Smooth muscle cell (in vitro differentiated cells): ENCODE results near the gene SNX32. TPM values are rescaled to one million over a fixed set of nuclear protein-coding genes. Genes with fewer than 3 reads are reported as not detected.

Experiments
- DNase-seq: peaks from one replicate; lab custom pipeline; 2025; ENCODE audit not compliant: unreplicated experiment; lab: John Stamatoyannopoulos, UW
- H2AFZ ChIP-seq: fragments of 200-600 bp; sonication (generic); 2 replicates; pipeline ENCODE4 v1.6.0; 2016; ENCODE audit warnings: antibody characterized with exemption, low read depth, mild to moderate bottlenecking
- H3F3A ChIP-seq: fragments of 200-600 bp; sonication (generic); 2 replicates; pipeline ENCODE4 v1.6.0; 2017; ENCODE audit warnings: antibody characterized with exemption, low read depth
- H3K27ac ChIP-seq: fragments of 200-600 bp; sonication (generic); 2 replicates; pipeline ENCODE4 v1.5.1; 2016; ENCODE audit warnings: low read depth, mild to moderate bottlenecking
- H3K27me3 ChIP-seq: fragments of 200-600 bp; sonication (generic); 2 replicates; pipeline ENCODE4 v1.6.1; 2016; ENCODE audit warnings: low read depth, mild to moderate bottlenecking
- H3K36me3 ChIP-seq: fragments of 200-600 bp; sonication (generic); 2 replicates; pipeline ENCODE4 v1.5.1; 2016; ENCODE audit warnings: low read depth
- H3K4me1 ChIP-seq: fragments of 200-600 bp; sonication (generic); 2 replicates; pipeline ENCODE4 v1.5.1; 2016; ENCODE audit warnings: low read depth
- H3K4me2 ChIP-seq: fragments of 200-600 bp; sonication (generic); 2 replicates; pipeline ENCODE4 v1.6.0; 2016; ENCODE audit warnings: mild to moderate bottlenecking
- H3K4me3 ChIP-seq: fragments of 200-600 bp; sonication (generic); 2 replicates; pipeline ENCODE4 v1.5.1; 2016; ENCODE audit warnings: mild to moderate bottlenecking
- H3K79me2 ChIP-seq: fragments of 200-600 bp; sonication (generic); 2 replicates; pipeline ENCODE4 v1.6.0; 2016; ENCODE audit warnings: low read depth, mild to moderate bottlenecking
- H3K9ac ChIP-seq: fragments of 200-600 bp; sonication (generic); 2 replicates; pipeline ENCODE4 v1.6.0; 2016; ENCODE audit warnings: low read depth
- H3K9me3 ChIP-seq: fragments of 200-600 bp; sonication (generic); replicated peaks from 2 replicates; pipeline ENCODE4 v1.5.1; 2016; ENCODE audit warnings: low read depth
- H4K20me1 ChIP-seq: fragments of 200-600 bp; sonication (generic); 2 replicates; pipeline ENCODE4 v1.6.0; 2016; ENCODE audit warnings: low read depth
- CTCF ChIP-seq: fragments of 200-600 bp; sonication (generic); IDR thresholded peaks from 2 replicates; pipeline ENCODE4 v1.5.1; 2017; ENCODE audit warnings: borderline replicate concordance, mild to moderate bottlenecking, antibody characterized with exemption; ENCODE audit not compliant: insufficient read depth, poor library complexity, severe bottlenecking
- WGBS: methylation state at CpG from one replicate; pipeline ENCODE4 v1.1.7; 2016; ENCODE audit warnings: low lambda C conversion rate; 5-methylcytosine and 5-hydroxymethylcytosine counted together
- polyA plus RNA-seq: library from polyadenylated mRNA; unstranded; fragments of >200 nt; fragmentation: Nextera tagmentation; extraction: Ambion mirVana; gene quantifications from 2 replicates; pipeline ENCODE4 v1.2.1, GENCODE V29; 2016
- total RNA-seq: library from RNA; depleted of rRNA; stranded (reverse); fragments of >200 nt; gene quantifications from 2 replicates; pipeline ENCODE4 v1.2.3, GENCODE V29; 2014

Gene SNX32
- total and polyA plus RNA-seq, 2 experiments from 2014 or later = 1.1 to 1.2 TPM

- peaks cover 5% of the 10 kb centered on the region for H3K4me1 ChIP-seq
- no peak for TF ChIP-seq CTCF
- peaks cover 50% of the 10 kb centered on the region for H3K27me3 ChIP-seq
- H3K36me3 ChIP-seq = no peaks in the 10 kb centered on the region
- H3K4me2 ChIP-seq = peak overlapping the region; percentile 83
- WGBS = 81% methylated on average over 14 of the region's 14 CpGs
- H3K79me2 ChIP-seq = peaks cover 4% of the 10 kb centered on the region
- H3F3A ChIP-seq = no peaks in the 10 kb centered on the region
- H2AFZ ChIP-seq = no peak overlapping the region
- H4K20me1 ChIP-seq = peaks cover 3% of the 10 kb centered on the region
- H3K27ac ChIP-seq = no peak overlapping the region
- H3K9ac ChIP-seq = no peak overlapping the region
- H3K9me3 ChIP-seq = no peaks in the 10 kb centered on the region
- no peak for DNase-seq
- peak overlapping the region; percentile 51 for H3K4me3 ChIP-seq
Measured at GRCh38 chr11:65789230-65790103, 44.3 kb upstream of the SNX32 start.

GRCh38 chr11:65790104-65790901 lies 43.5 kb upstream of the SNX32 start:
- H3F3A ChIP-seq = no peaks in the 10 kb centered on the region
- H3K4me1 ChIP-seq = peaks cover 5% of the 10 kb centered on the region
- H3K27ac ChIP-seq = no peak overlapping the region
- no peak overlapping the region for H2AFZ ChIP-seq
- no peak for DNase-seq
- no peak for TF ChIP-seq CTCF
- no peaks in the 10 kb centered on the region for H3K9me3 ChIP-seq
- H3K79me2 ChIP-seq = peaks cover 4% of the 10 kb centered on the region
- no peak overlapping the region for H3K4me3 ChIP-seq
- no peaks in the 10 kb centered on the region for H3K36me3 ChIP-seq
- peaks cover 3% of the 10 kb centered on the region for H4K20me1 ChIP-seq
- no peak overlapping the region for H3K4me2 ChIP-seq
- H3K27me3 ChIP-seq = peaks cover 41% of the 10 kb centered on the region
- WGBS = 89% methylated on average over 13 of the region's 13 CpGs
- H3K9ac ChIP-seq = no peak overlapping the region

GRCh38 chr11:65790902-65791650 lies 42.7 kb upstream of the SNX32 start:
- peaks cover 5% of the 10 kb centered on the region for H3K4me1 ChIP-seq
- no peak overlapping the region for H3K9ac ChIP-seq
- TF ChIP-seq CTCF = no peak
- DNase-seq = no peak
- H3F3A ChIP-seq = no peaks in the 10 kb centered on the region
- no peak overlapping the region for H3K27ac ChIP-seq
- peaks cover 34% of the 10 kb centered on the region for H3K27me3 ChIP-seq
- H3K36me3 ChIP-seq = no peaks in the 10 kb centered on the region
- no peaks in the 10 kb centered on the region for H3K9me3 ChIP-seq
- H3K79me2 ChIP-seq = peaks cover 4% of the 10 kb centered on the region
- H3K4me2 ChIP-seq = no peak overlapping the region
- H4K20me1 ChIP-seq = peaks cover 3% of the 10 kb centered on the region
- 96% methylated on average over 17 of the region's 18 CpGs for WGBS
- H2AFZ ChIP-seq = no peak overlapping the region
- H3K4me3 ChIP-seq = no peak overlapping the region
